GM19438 (cell line): ENCODE results near the gene TEX261.

Experiments used
- ATAC-seq: cut with Tn5 transposase; IDR thresholded peaks from one replicate; pipeline ENCODE4 v1.9.1; 2021; ENCODE audit warnings: low read depth; ENCODE audit not compliant: unreplicated experiment

The TEX261 gene

DNA sequence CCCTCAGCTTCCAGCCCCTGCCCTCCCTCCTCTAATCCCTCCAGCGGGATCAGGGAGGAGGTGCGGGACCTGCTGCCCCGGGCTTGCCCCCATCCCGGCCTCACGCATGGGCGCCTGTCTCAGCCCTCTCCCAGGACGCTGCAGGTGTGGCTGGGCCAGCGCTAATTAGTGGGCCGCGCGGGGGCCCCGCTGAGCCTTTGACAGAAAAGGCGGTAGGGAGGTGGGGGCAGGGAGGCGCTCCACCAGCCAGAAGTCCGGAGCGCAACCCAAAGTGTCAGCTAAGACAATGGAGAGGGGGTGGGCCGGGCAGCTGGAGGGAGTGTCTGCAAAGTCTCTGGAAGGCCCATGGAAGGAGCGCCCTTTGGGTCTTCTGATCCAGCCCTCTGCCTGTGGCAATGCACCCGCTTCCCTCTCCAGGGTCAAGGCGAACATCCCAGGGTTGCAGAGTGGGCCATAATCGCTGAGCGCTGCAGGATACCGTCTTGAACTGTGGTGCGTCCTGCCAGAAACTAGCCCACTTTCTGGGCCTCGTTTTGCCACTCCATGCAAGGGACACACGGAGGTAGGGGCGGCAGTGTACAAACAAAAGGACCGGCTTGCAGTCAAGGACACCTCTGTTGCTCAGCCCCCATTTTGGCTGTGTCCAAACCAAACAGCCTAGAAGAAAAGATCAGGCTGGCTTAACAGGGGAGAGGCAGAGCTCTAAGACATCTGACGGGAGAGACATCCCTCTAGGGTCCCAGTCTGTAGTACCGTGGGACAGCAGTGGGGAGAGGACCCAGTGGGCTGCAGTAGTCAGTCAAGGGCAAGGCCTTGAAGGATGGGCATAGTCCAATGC, 55.5 kb downstream of the TEX261 start:
- no peak for ATAC-seq

DNA sequence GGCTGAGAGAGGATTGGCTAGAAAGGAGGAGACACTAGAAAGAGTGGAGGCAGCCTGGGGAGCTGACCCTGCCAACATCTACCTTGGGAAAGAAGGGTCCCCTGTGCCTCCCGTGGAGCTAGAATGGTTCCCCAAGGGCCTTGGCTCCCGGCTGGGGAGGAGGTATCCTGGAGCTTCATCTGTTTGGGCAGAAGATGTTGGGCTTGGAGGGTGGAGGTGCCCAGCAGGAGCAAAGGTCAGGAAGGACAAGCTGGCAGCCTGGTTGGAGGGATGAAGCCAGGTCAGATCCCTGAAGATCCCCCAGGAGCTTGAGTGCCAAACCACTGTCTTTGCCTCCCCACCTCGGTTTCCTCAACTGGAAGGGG, 56.1 kb downstream of the TEX261 start:
- no peak for ATAC-seq

DNA sequence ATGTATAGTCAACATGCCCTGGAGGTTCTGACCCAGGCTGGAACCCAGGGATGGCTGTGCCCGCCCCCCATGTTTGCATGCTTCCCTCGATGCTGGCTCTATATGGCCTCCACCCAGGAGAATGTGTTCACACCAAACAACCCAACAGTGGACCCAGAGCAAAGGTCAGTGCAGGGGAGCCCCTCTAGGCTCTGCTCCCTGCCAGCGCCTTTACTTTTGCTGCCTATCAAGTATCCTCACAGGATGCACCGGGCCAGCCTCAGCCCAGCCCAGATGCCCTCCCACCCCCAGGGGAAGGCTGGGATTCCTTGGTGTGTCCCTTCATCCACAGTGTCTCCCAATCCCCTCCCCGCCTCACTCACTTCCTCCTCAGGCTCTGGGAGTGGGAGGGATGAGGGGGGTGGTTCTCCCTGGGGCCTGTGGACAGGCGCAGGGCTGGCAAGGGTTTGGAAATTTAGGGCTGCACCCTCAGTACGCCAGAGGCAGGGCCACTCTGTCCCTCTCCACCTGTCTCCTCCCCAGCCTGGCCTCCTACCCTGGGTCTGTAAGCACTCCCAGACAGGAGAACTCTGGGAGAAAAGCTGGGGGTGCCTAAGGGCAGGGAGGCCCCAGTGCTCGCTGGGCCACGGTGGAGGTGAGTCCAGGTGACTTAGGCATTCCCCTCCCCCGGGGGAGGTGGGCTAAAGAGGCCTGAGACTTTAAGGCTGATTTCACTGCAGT, 56.6 kb downstream of the TEX261 start:
- ATAC-seq = no peak

DNA sequence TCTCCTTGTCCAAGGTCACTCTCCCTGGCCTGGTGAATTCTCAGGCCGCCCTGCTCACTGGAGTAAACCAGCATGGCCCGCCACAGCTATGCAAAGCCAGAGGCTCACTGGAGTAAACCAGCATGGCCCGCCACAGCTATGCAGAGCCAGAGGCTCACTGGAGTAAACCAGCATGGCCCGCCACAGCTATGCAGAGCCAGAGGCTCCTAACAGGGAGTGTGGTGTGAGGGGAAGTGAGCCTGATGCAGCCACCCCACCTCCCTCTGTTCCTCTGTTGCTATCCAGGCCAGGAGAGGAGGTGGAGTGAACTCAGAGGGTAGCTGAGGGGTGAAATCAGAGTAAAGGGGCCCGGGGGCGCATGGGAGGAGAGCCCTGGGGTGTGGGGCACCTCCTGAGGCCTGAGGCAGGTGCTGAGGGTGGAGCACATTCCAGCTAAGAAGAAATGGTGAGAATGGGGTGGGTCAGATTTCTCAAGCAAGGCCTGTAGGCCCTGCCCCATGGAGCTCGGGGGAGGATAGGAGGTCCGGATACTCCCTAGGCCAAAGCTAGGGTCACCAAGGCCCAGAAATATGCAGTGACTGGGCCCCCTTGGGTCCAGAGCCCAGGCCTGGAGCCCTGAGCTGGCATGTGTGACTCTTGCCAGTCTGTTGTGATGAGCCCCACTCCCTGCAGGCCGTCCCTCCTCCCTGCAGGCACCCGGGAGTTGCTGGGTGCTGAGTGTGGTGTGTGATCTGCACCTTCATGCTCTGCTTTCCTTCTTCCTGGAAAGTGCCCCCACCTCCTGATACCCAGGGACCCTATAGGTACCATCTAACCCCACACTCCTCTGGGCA, 57.5 kb downstream of the TEX261 start:
- ATAC-seq = no peak

DNA sequence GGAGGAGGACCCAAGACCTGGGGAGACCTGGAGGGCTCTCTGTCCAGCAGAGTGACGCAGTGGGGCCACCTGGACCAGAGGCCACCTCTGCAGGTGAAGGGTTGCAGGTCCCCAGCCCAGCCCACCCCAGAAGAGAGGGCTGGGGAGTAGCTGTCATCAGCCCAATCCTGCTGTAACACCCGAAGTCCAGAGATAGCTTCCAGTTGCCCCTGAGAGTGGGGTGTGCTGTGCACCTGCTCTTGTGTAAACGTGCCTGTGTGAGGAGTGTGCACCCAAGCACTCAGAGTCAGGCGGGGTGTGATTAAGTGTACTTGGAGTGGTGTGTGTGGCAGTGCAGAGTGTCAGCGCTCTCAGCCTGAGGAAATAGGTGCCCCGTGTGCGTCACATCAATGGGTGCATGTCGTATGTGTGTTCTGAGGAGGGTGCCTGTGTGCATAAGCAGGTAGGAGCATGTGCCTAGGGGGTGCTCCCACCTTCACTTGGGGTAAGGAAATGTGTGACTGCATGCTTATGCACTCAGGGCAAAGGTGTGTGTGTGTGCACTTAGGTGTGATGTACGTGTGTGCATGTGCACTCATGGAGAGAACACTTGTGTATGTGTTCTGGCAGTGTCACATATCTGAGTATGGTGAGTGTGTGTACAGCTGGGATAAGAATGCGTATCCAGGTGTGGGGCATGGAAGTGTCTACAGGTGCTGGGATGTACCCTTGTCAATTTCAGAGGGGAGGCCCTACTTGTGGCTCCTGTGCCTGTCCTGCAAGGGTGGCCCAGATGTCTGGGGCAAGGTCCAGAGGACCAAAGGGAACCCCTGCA, 58.3 kb downstream of the TEX261 start:
- no peak for ATAC-seq
